Colonic mucosa (tissue), 4 donors: ENCODE results near the gene ZNF780B. TPM values are rescaled to one million over a fixed set of nuclear protein-coding genes. Genes with fewer than 3 reads are reported as not detected.

Experiments used
- DNase-seq: peaks from one replicate; pipeline ENCODE4 v3.0.0-alpha.2; 2020
- H3K27ac ChIP-seq: fragments of 200-600 bp; one replicate; pipeline ENCODE4 v1.8.0; 2021
- H3K27me3 ChIP-seq: fragments of 200-600 bp; one replicate; pipeline ENCODE4 v1.8.0; 2021
- H3K36me3 ChIP-seq: fragments of 200-600 bp; one replicate; pipeline ENCODE4 v1.8.0; 2021
- H3K4me1 ChIP-seq: fragments of 200-600 bp; one replicate; pipeline ENCODE4 v1.8.0; 2021; ENCODE audit warnings: mild to moderate bottlenecking
- H3K4me3 ChIP-seq: fragments of 200-600 bp; one replicate; pipeline ENCODE4 v1.8.0; 2021
- H3K9ac ChIP-seq, 2 donors: one replicate each; pipeline ENCODE4 v1.7.0; 2013; ENCODE audit warnings: control low read depth in 2 of 2, low read depth in 2 of 2, low read length in 2 of 2
- H3K9me3 ChIP-seq: fragments of 200-600 bp; one replicate; pipeline ENCODE4 v1.8.0; 2021
- CTCF ChIP-seq: fragments of 200-600 bp; IDR thresholded peaks from one replicate; pipeline ENCODE4 v1.8.0; 2022; ENCODE audit warnings: antibody characterized with exemption, mild to moderate bottlenecking
- intact Hi-C: fragments of 100-400 bp; cut with DNase I; formaldehyde crosslinking; loops from one replicate; pipeline ENCODE4 v1.14.1; 2022
- total RNA-seq, 2 donors: library from RNA; stranded (reverse); fragmentation: NEBNext Ultra II Directional in 1 of 2; extraction: Animal tissue kit (Norgen Biotek cat#: 25700) in 1 of 2; gene quantifications; one replicate each; pipeline ENCODE4 v1.2.1, GENCODE V29; 2021
- donor health status: healthy.
- donor health status: DM: no; HTN: no; CAD: no.
- donor health status: DM: no; HTN: no; CAD: no.

ZNF780B gene
- total RNA-seq, 2 donors from 2014 or later: 14.3 to 21.7 TPM

GRCh38 chr19:40035996-40036395 is 20.0 kb downstream of the ZNF780B start:
- Histone ChIP-seq H3K27me3 (no peaks in the 10 kb centered on the region), H3K27ac (no peak overlapping the region), H3K9me3 (peaks cover 12% of the 10 kb centered on the region), H3K36me3 (no peaks in the 10 kb centered on the region), H3K4me1 (no peaks in the 10 kb centered on the region), H3K4me3 (no peak overlapping the region), H3K9ac (no peak overlapping the region)
- TF ChIP-seq CTCF: no peak
- DNase-seq: no peak
- intact Hi-C loops: no loop called here

- H3K9ac ChIP-seq: no peak overlapping the region
- H3K9me3 ChIP-seq: peaks cover 15% of the 10 kb centered on the region
- no peak overlapping the region for H3K27ac ChIP-seq
- no peaks in the 10 kb centered on the region for H3K4me1 ChIP-seq
- TF ChIP-seq CTCF: no peak
- H3K27me3 ChIP-seq: no peaks in the 10 kb centered on the region
- intact Hi-C loops: no loop called here
- no peak overlapping the region for H3K4me3 ChIP-seq
- DNase-seq: no peak
- no peaks in the 10 kb centered on the region for H3K36me3 ChIP-seq
These were observed 22.0 kb downstream of the ZNF780B start for GRCh38 chr19:40033989-40034560.

- Histone ChIP-seq H3K4me1 (no peaks in the 10 kb centered on the region), H3K27ac (no peak overlapping the region), H3K9me3 (peaks cover 3% of the 10 kb centered on the region), H3K4me3 (no peak overlapping the region), H3K27me3 (no peaks in the 10 kb centered on the region), H3K9ac (no peak overlapping the region), H3K36me3 (no peaks in the 10 kb centered on the region)
- TF ChIP-seq CTCF: no peak
- intact Hi-C loops: no loop called here
- DNase-seq: no peak
These were observed 29.4 kb downstream of the ZNF780B start for GRCh38 chr19:40026597-40026970.

GRCh38 chr19:40025938-40026596 is 30.0 kb downstream of the ZNF780B start:
- Histone ChIP-seq H3K36me3 (no peaks in the 10 kb centered on the region), H3K4me1 (no peaks in the 10 kb centered on the region), H3K27me3 (no peaks in the 10 kb centered on the region), H3K27ac (no peak overlapping the region), H3K9me3 (peaks cover 3% of the 10 kb centered on the region), H3K9ac (no peak overlapping the region), H3K4me3 (no peak overlapping the region)
- DNase-seq: no peak
- intact Hi-C loops: no loop called here
- TF ChIP-seq CTCF: no peak

- no peak overlapping the region for H3K9ac ChIP-seq
- intact Hi-C loops: no loop called here
- no peaks in the 10 kb centered on the region for H3K9me3 ChIP-seq
- no peaks in the 10 kb centered on the region for H3K27me3 ChIP-seq
- no peaks in the 10 kb centered on the region for H3K4me1 ChIP-seq
- H3K4me3 ChIP-seq: no peak overlapping the region
- H3K36me3 ChIP-seq: no peaks in the 10 kb centered on the region
- no peak overlapping the region for H3K27ac ChIP-seq
- DNase-seq: no peak
- TF ChIP-seq CTCF: no peak
These were observed 32.1 kb downstream of the ZNF780B start for GRCh38 chr19:40023969-40024368.
